ENCODE data around the gene SPACA4. TPM values are rescaled to one million over a fixed set of nuclear protein-coding genes. Genes with fewer than 3 reads are reported as not detected.
"Not testable (repeated sequence)": the region's sequence is repeated elsewhere in the genome, so short reads cannot be mapped to it uniquely, and the experiment has no call there.

Gene SPACA4
- total RNA-seq, 1 experiment from 2014 or later = not detected

GRCh38 chr19:48573163-48573505, 33.4 kb upstream of the SPACA4 start:
- no peak overlapping the region for H3K4me3 ChIP-seq
- H3F3A ChIP-seq (ENCODE audit: insufficient read depth, low read depth) = peaks cover 14% of the 10 kb centered on the region
- no peak for DNase-seq
- no peaks in the 10 kb centered on the region for H3K9me2 ChIP-seq (ENCODE audit: insufficient read depth)
- no peaks in the 10 kb centered on the region for H3K79me2 ChIP-seq (ENCODE audit: low read depth)
- ChIA-PET CTCF (no interaction called here), POLR2A (ENCODE audit: unreplicated experiment) (no interaction called here)
- H2AFZ ChIP-seq = no peak overlapping the region
- TF ChIP-seq CTCF (conservative IDR thresholded peaks at IDR 0.05) = no peak
- no peak for TF ChIP-seq EZH2 (IDR thresholded peaks at IDR 0.05; ENCODE audit: low read depth)
- intact Hi-C loops (cut with micrococcal nuclease; ENCODE audit: unreplicated experiment) = no loop called here
- no peaks in the 10 kb centered on the region for H3K9me3 ChIP-seq (ENCODE audit: insufficient read depth, low read depth)
- BruUV-seq (replicated peaks) = no TSS peak
- no peaks in the 10 kb centered on the region for H3K27me3 ChIP-seq (ENCODE audit: insufficient read depth, low read depth)
- no peak overlapping the region for H3K27ac ChIP-seq
- H3K4me1 ChIP-seq (replicated peaks; ENCODE audit: insufficient read depth) = peaks cover 8% of the 10 kb centered on the region
- H3K36me3 ChIP-seq (ENCODE audit: low read depth) = no peaks in the 10 kb centered on the region
- no peak overlapping the region for H3K4me2 ChIP-seq
- no peaks in the 10 kb centered on the region for H4K20me1 ChIP-seq (ENCODE audit: insufficient read depth)

- no peak for DNase-seq
- no peaks in the 10 kb centered on the region for H3K4me1 ChIP-seq (replicated peaks; ENCODE audit: insufficient read depth)
- CTCF ChIA-PET = no interaction called here
- intact Hi-C loops (cut with micrococcal nuclease; ENCODE audit: unreplicated experiment) = no loop called here
- no peaks in the 10 kb centered on the region for H3K27me3 ChIP-seq (ENCODE audit: insufficient read depth, low read depth)
- H4K20me1 ChIP-seq (ENCODE audit: insufficient read depth) = no peaks in the 10 kb centered on the region
- H3K36me3 ChIP-seq (ENCODE audit: low read depth) = no peaks in the 10 kb centered on the region
- H3F3A ChIP-seq (ENCODE audit: insufficient read depth, low read depth) = peaks cover 6% of the 10 kb centered on the region; the same call in 1 of the 2 replicates
- H3K79me2 ChIP-seq (ENCODE audit: low read depth) = no peaks in the 10 kb centered on the region
- no peak overlapping the region for H3K27ac ChIP-seq
- H3K9me2 ChIP-seq (ENCODE audit: insufficient read depth) = no peaks in the 10 kb centered on the region
- BruUV-seq (replicated peaks) = no TSS peak
- TF ChIP-seq EZH2 (IDR thresholded peaks at IDR 0.05; ENCODE audit: low read depth) (no peak), CTCF (conservative IDR thresholded peaks at IDR 0.05) (no peak)
- H2AFZ ChIP-seq = no peak overlapping the region
- H3K9me3 ChIP-seq (ENCODE audit: insufficient read depth, low read depth) = no peaks in the 10 kb centered on the region
- H3K4me3 ChIP-seq = no peak overlapping the region
- H3K4me2 ChIP-seq = no peak overlapping the region
- POLR2A ChIA-PET (ENCODE audit: unreplicated experiment) = no interaction called here
These were observed 30.5 kb upstream of the SPACA4 start for GRCh38 chr19:48575931-48576622.

GRCh38 chr19:48577908-48578307, 28.6 kb upstream of the SPACA4 start:
- H3K4me3 ChIP-seq; H4K20me1 ChIP-seq (ENCODE audit: insufficient read depth); H3K27ac ChIP-seq; H3K27me3 ChIP-seq (ENCODE audit: insufficient read depth, low read depth); H3F3A ChIP-seq (ENCODE audit: insufficient read depth, low read depth); H3K9me2 ChIP-seq (ENCODE audit: insufficient read depth); DNase-seq; H3K4me1 ChIP-seq (replicated peaks; ENCODE audit: insufficient read depth); BruUV-seq (replicated peaks); H3K36me3 ChIP-seq (ENCODE audit: low read depth); H2AFZ ChIP-seq; intact Hi-C loops (cut with micrococcal nuclease; ENCODE audit: unreplicated experiment); H3K9me3 ChIP-seq (ENCODE audit: insufficient read depth, low read depth); H3K4me2 ChIP-seq; CTCF ChIA-PET; H3K79me2 ChIP-seq (ENCODE audit: low read depth): not testable (repeated sequence)
- POLR2A ChIA-PET (ENCODE audit: unreplicated experiment) = interaction anchor here (0.7 kb wide), 1 partner anchor 85 kb away, joined by 4 read pairs; no protein-coding TSS in a partner anchor

- ChIA-PET CTCF (no interaction called here), POLR2A (ENCODE audit: unreplicated experiment) (no interaction called here)
- Histone ChIP-seq H3K4me3 (no peak overlapping the region), H3K9me3 (ENCODE audit: insufficient read depth, low read depth) (no peaks in the 10 kb centered on the region), H3K36me3 (ENCODE audit: low read depth) (no peaks in the 10 kb centered on the region), H3F3A (ENCODE audit: insufficient read depth, low read depth) (peaks cover 14% of the 10 kb centered on the region), H3K9me2 (ENCODE audit: insufficient read depth) (no peaks in the 10 kb centered on the region), H3K27ac (no peak overlapping the region), H4K20me1 (ENCODE audit: insufficient read depth) (no peaks in the 10 kb centered on the region), H3K27me3 (ENCODE audit: insufficient read depth, low read depth) (no peaks in the 10 kb centered on the region), H3K79me2 (ENCODE audit: low read depth) (no peaks in the 10 kb centered on the region), H2AFZ (no peak overlapping the region), H3K4me2 (no peak overlapping the region), H3K4me1 (replicated peaks; ENCODE audit: insufficient read depth) (peaks cover 4% of the 10 kb centered on the region)
- BruUV-seq (replicated peaks) = no TSS peak
- no peak for DNase-seq
- TF ChIP-seq CTCF (conservative IDR thresholded peaks at IDR 0.05) (no peak), EZH2 (IDR thresholded peaks at IDR 0.05; ENCODE audit: low read depth) (no peak)
- intact Hi-C loops (cut with micrococcal nuclease; ENCODE audit: unreplicated experiment) = no loop called here
These were observed 27.7 kb upstream of the SPACA4 start for GRCh38 chr19:48578891-48579290.
